HG02852 (cell line): ENCODE results near the gene GPR4.

Source experiments
- ATAC-seq: cut with Tn5 transposase; IDR thresholded peaks from one replicate; pipeline ENCODE4 v1.9.1; 2021; ENCODE audit warnings: mild to moderate bottlenecking, moderate library complexity; ENCODE audit not compliant: unreplicated experiment

Gene GPR4

DNA sequence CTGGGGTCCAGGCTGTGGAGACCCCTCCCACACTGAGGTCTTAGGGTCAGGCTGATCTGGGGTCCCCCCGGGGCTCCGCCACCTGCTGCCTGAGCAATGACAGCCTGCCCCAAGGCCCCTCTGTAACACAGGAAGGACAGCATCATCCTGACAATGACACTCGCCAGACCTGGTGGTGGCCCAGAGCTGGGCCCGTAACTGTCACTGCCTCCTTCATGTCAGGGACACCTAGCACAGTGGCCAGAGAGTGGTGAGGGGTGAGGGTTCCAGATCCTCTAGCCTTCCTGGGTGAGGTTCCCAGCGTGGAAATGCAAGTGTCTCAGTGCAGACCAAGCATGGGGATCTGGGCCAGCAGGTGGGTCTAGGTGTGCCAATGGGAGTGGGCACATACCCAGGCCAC, 45.2 kb downstream of the GPR4 start:
- ATAC-seq, result no peak

DNA sequence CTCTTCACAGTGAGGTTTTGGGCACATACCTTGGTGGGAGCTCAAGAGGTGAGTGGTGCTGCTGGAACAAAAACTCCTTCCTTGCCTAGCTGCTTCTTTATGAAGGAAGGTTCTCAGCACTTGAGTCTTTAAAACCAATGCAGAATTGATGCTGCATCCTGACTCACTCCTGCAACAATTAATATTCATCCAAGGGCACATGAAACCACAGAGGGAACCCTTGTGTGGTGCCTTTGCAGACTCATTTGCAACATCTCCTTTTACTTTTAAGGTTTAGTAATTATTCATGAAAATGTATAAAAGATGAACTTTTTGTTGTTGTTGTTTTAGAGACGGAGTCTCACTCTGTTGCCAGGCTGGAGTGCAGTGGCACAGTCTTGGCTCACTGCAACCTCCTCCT, 47.5 kb downstream of the GPR4 start:
- no peak for ATAC-seq

DNA sequence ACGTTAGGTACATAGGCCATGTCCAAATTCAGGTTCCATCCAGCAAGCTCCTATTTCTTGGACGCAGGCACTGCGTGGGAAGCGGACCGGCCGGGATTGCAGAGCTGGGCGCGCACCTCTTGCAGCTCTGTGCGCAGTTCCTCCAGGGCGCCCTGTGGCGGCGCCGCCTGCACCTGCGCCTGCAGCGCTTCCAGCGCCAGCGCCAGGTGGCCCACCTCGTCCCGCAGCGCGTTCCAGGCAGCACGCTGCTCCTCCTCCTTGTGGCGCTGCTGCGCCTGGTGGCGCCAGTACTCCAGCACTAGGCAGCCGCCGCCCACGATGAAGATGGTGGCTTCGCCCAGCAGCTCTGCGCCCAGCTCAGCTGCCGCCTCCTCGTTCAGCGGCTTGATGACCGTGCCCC, 48.5 kb downstream of the GPR4 start:
- ATAC-seq, result no peak

DNA sequence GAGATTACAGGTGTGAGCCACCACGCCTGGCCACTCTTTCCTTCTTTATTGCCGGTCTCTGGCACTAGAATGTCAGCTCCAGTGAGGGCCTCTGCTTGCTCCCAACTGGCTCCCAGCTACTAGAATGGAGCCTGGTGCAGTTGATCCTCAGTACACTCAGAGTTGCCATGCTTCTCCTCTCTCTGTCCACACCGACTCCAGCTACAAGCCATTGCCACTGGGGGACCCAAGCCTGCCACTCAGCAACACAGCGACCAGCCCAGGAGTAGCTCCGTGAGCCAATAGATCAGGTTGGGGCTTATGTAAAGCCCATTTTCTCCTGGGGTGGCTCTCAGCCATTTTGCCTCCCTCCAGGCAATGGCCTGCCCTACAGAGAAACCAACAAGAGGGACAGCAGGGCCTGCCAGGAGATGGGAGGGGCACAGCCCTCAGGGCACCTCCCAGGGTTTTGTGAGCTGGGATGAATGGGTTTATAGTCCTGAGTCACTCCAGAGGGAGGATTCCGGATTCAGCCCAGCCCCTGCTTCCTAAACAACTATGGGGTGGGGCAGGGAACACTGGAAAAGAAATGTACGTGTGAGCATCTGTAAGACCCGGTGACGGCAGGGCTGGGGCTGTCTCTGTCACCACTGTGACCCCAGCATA, 53.9 kb downstream of the GPR4 start:
- no peak for ATAC-seq

DNA sequence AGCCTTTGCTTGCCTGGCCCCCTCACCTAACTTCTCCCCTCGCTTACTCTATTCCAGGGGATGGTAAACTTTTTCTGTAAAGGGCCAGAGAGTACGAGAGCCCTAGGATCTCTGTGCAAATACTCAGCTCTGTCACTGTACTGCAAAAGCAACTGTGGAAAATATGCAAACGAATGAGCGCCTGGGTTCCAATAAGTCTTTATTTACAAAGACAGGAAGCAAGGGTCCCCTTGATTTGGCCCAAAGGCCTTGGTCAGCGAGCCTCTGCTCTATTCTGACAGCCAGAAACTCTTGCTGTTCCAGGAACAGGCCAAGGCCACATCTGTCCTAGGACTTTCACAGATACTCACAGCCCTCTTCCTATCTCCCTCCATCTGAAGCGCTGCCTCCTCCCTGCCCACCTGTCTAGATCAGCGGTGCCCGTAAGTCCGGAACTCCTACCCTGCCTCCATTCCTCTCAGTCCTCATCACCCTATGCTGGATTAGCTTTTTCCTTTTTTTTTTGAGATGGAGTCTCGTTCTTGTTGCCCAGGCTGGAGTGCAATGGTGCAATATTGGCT, 54.7 kb downstream of the GPR4 start:
- no peak for ATAC-seq

DNA sequence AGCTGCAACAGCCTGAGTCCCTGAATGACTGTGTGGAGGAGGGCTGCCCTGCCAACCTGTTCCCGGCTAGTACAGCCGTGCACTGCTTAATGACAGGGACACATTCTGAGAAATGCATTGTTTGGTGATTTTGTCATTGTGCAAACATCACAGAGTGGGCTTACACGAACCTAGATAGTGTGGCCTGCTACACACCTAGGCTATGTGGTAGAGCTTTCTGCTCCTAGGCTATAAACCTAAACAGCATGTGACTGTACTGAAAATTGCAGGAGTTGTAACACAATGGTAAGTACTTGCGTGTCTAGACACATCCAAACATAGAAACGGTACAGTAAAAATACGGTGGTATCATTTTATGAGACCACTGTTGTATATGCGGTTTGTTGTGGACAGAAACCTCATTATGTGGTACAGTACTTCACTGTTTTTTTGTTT, 59.8 kb downstream of the GPR4 start:
- ATAC-seq, result no peak
